ENCODE measurements around the gene TRIM46. TPM values are rescaled to one million over a fixed set of nuclear protein-coding genes. Genes with fewer than 3 reads are reported as not detected.

The TRIM46 gene
- polyA plus RNA-seq, 3 donors, result 0.13 TPM; not detected in 2

GRCh38 chr1:155125946-155126555 is 47.6 kb upstream of the TRIM46 start:
- Histone ChIP-seq H3K4me1 (ENCODE audit: control insufficient read depth in 1 of 2, insufficient read depth in 2 of 2, low read length in 2 of 2) (peaks cover 25 to 33% of the 10 kb centered on the region in 2 donors), H3K4me2 (replicated peaks; ENCODE audit: extremely low read depth, low read length, poor library complexity, severe bottlenecking) (no peak overlapping the region), H3K27ac (ENCODE audit: low read depth in 1 of 2, low read length in 2 of 2) (no peak overlapping the region), H3K9me3 (replicated peaks in 1 of 2; ENCODE audit: control insufficient read depth in 1 of 2, insufficient read depth in 1 of 2, low read length in 2 of 2) (peaks cover 0 to 17% of the 10 kb centered on the region in 2 donors), H4K20me1 (ENCODE audit: insufficient read depth, low read length) (no peaks in the 10 kb centered on the region), H3K79me2 (ENCODE audit: insufficient read depth, low read length) (no peaks in the 10 kb centered on the region), H2AFZ (ENCODE audit: insufficient read depth, low read depth, low read length, poor library complexity, severe bottlenecking) (no peak overlapping the region), H3K4me3 (replicated peaks in 1 of 3; ENCODE audit: low read depth in 2 of 3, low read length in 3 of 3) (no peak overlapping the region), H3K36me3 (replicated peaks in 1 of 2; ENCODE audit: control insufficient read depth in 1 of 2, insufficient read depth in 2 of 2, low read length in 2 of 2) (no peaks in the 10 kb centered on the region), H3K27me3 (ENCODE audit: control insufficient read depth in 2 of 2, insufficient read depth in 2 of 2, low read length in 2 of 2) (peaks cover 45 to 65% of the 10 kb centered on the region in 2 donors), H3K9ac (ENCODE audit: insufficient read depth, low read length, poor library complexity, severe bottlenecking) (no peak overlapping the region)
- intact Hi-C loops (cut with micrococcal nuclease), result loop anchor here (5.0 kb wide), 3 partner anchors 34 to 41 kb away; no protein-coding TSS in a partner anchor
- H3K27me3 Mint-ChIP-seq (ENCODE audit: low read depth in 3 of 3), result peaks cover 66 to 85% (median 71%) of the 10 kb centered on the region in 3 donors
- peaks cover 34% of the 10 kb centered on the region for H3K4me1 Mint-ChIP-seq
- H3K36me3 Mint-ChIP-seq, result peaks cover 5 to 20% of the 10 kb centered on the region in 2 donors
- DNase-seq, result no peak
- H3K4me3 Mint-ChIP-seq, result peak overlapping the region in 1 of 2 donors; percentile 89
- TF ChIP-seq CTCF (IDR thresholded peaks at IDR 0.05), result no peak
- peaks cover 0 to 22% (median 11%) of the 10 kb centered on the region in 7 donors for H3K9me3 Mint-ChIP-seq
- H3K27ac Mint-ChIP-seq, result no peak overlapping the region
- 69% methylated on average over 39 of the region's 53 CpGs for WGBS (ENCODE audit: insufficient coverage)

GRCh38 chr1:155126556-155127104 is 47.0 kb upstream of the TRIM46 start:
- no peaks in the 10 kb centered on the region for H4K20me1 ChIP-seq (ENCODE audit: insufficient read depth, low read length)

More at GRCh38 chr1:155126556-155127104, 47.0 kb upstream of the TRIM46 start:
- Histone ChIP-seq H3K4me2 (replicated peaks; ENCODE audit: extremely low read depth, low read length, poor library complexity, severe bottlenecking) (peak overlapping the region; percentile 78), H3K27ac (ENCODE audit: low read depth in 1 of 2, low read length in 2 of 2) (no peak overlapping the region), H3K4me3 (replicated peaks in 1 of 3; ENCODE audit: low read depth in 2 of 3, low read length in 3 of 3) (peak overlapping the region in 1 of 3 experiments; percentile 70), H3K9ac (ENCODE audit: insufficient read depth, low read length, poor library complexity, severe bottlenecking) (no peak overlapping the region), H3K9me3 (replicated peaks in 1 of 2; ENCODE audit: control insufficient read depth in 1 of 2, insufficient read depth in 1 of 2, low read length in 2 of 2) (peaks cover 0 to 17% of the 10 kb centered on the region in 2 donors), H3K4me1 (ENCODE audit: control insufficient read depth in 1 of 2, insufficient read depth in 2 of 2, low read length in 2 of 2) (peaks cover 25 to 33% of the 10 kb centered on the region in 2 donors), H3K36me3 (replicated peaks in 1 of 2; ENCODE audit: control insufficient read depth in 1 of 2, insufficient read depth in 2 of 2, low read length in 2 of 2) (no peaks in the 10 kb centered on the region), H3K27me3 (ENCODE audit: control insufficient read depth in 2 of 2, insufficient read depth in 2 of 2, low read length in 2 of 2) (peaks cover 45 to 69% of the 10 kb centered on the region in 2 donors), H2AFZ (ENCODE audit: insufficient read depth, low read depth, low read length, poor library complexity, severe bottlenecking) (peak overlapping the region; percentile 72), H3K79me2 (ENCODE audit: insufficient read depth, low read length) (no peaks in the 10 kb centered on the region)
- DNase-seq, result peak in 1 of 3 donors; percentile 24
- Mint-ChIP-seq H3K27ac (no peak overlapping the region), H3K4me1 (peaks cover 34% of the 10 kb centered on the region), H3K9me3 (peaks cover 0 to 22% (median 11%) of the 10 kb centered on the region in 7 donors), H3K4me3 (peak overlapping the region; percentile 76 to 89), H3K27me3 (ENCODE audit: low read depth in 3 of 3) (peaks cover 62 to 87% (median 77%) of the 10 kb centered on the region in 3 donors), H3K36me3 (peaks cover 5 to 20% of the 10 kb centered on the region in 2 donors)
- WGBS (ENCODE audit: insufficient coverage), result 14% methylated on average over 32 of the region's 32 CpGs
- TF ChIP-seq CTCF (IDR thresholded peaks at IDR 0.05), result no peak
- intact Hi-C loops (cut with micrococcal nuclease), result loop anchor here (5.0 kb wide), 3 partner anchors 34 to 41 kb away; no protein-coding TSS in a partner anchor

All from CD14-positive monocyte (primary cell).